Activated CD4-positive, alpha-beta T cell treated with anti-CD3 and anti-CD28 coated beads, Interleukin-10, Interleukin-2, amounts not matched to agents 100 ng/mL and 50 ng/mL, durations not matched to agents 16 hours and 8 hours (primary cell): Measurements from ENCODE around the gene ATF6.
"Not testable (repeated sequence)": the region's sequence is repeated elsewhere in the genome, so short reads cannot be mapped to it uniquely, and the experiment has no call there.

Source experiments
- DNase-seq: peaks from one replicate; pipeline ENCODE4 v3.0.0-alpha.2; 2020

Gene ATF6, protein sequence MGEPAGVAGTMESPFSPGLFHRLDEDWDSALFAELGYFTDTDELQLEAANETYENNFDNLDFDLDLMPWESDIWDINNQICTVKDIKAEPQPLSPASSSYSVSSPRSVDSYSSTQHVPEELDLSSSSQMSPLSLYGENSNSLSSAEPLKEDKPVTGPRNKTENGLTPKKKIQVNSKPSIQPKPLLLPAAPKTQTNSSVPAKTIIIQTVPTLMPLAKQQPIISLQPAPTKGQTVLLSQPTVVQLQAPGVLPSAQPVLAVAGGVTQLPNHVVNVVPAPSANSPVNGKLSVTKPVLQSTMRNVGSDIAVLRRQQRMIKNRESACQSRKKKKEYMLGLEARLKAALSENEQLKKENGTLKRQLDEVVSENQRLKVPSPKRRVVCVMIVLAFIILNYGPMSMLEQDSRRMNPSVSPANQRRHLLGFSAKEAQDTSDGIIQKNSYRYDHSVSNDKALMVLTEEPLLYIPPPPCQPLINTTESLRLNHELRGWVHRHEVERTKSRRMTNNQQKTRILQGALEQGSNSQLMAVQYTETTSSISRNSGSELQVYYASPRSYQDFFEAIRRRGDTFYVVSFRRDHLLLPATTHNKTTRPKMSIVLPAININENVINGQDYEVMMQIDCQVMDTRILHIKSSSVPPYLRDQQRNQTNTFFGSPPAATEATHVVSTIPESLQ

DNA sequence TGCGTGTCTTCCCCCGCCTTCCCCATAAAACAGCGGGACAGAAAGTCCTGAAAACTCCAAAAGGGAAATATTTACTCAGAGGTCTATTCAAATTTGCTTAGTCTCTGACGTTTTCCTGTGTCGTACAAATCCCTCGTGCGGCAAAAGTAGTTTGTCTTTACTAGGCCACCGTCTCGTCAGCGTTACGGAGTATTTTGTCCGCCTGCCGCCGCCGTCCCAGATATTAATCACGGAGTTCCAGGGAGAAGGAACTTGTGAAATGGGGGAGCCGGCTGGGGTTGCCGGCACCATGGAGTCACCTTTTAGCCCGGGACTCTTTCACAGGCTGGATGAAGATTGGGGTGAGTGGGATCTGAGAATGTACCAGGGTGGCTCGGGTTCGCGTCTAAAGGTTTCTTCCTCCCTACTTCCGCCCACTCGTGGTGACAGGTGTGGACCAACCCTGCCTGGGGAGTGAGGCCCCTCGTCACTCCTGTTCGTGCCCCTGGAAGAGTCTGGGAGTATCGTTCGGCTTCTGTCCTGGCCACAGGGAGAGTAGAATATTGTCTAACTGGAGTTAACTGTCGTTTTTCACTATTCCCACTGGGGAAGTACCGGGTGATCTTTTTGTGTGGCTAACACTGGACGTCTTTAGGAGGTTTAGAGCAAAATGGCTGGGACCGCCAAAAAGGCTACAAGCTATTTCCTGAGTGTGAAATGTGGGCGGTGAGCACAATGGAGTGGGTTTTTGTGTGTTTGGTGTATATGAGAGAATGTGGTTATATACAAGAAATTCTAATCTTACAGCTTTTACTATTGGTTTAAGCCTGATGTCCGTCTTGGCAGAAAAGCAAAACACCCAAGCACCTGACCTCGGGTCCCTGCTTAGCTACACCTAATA is at the start of gene ATF6:
Gene ATF6 (plus strand): TSS at position 219 of the 880 bp plus-strand sequence. CDS start 41 bp downstream, at position 260.
- DNase-seq, result peak; percentile 87

DNA sequence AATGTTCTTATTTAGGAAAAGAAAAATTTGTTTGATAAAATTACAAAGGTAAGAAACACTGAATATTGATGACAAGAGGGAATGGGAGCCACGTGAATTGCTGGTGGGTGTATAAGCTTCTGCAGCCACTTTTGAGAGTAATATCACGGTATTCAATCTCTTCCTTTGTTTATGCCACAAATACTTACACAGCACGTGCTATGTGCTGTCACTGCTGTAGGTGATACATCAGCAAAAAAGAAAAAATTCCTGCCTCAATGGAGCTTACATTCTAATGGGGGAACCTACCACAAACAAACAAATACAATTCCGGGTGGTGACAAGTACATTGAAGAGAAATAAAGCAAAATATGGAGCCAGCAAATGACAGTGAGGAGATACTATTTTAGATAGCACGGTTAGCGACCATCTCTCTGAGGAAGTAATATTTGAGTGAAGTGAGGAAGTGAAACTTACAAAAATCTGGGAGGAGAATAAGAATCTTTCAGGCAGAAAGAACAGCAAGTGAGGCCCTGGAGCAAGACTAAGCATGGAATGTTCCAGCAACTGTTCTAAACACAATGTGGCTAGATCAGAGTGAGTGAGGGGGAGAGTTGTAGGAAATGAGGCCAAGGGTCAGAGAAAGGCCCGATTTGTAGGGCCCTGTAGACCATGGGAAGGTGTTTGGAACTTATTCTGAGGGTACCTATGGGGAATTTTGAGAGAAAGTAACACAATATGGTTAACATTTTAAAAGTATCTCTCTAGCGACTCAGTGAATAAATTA is 47.4 kb upstream of the ATF6 start:
- DNase-seq, result no peak

DNA sequence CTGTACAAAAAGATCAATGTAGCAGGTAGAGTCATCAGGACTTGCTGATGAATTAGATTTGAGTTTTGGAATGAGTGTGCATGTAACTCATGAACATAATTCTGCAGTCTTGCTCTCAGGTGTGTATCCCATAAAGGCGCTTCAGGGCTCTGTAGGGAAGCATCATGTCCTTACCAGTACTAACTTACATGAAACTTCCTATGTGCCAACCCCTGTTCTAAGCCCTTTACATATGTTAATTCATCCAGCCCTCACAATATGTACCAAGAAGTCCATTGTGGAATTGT is 46.9 kb upstream of the ATF6 start:
- peak; percentile 29 for DNase-seq

DNA sequence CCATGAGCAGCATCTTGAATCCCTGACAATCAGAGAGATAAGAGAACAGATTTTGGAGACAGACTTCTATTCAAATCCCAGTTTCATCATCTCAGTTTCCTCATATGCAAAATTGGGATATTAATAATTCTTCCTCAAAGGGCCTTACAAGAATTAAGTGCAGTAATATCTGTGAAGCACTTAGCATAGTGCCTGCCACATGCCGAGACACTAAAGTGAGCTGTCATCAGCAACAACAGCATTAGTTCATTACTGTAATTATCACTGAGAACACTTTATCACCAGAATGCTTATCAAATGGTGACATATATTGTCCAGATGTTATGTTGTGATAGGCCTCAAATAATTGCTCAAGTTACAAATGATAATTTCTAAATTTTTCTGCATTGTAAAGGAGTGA is 45.7 kb upstream of the ATF6 start:
- DNase-seq, result no peak

DNA sequence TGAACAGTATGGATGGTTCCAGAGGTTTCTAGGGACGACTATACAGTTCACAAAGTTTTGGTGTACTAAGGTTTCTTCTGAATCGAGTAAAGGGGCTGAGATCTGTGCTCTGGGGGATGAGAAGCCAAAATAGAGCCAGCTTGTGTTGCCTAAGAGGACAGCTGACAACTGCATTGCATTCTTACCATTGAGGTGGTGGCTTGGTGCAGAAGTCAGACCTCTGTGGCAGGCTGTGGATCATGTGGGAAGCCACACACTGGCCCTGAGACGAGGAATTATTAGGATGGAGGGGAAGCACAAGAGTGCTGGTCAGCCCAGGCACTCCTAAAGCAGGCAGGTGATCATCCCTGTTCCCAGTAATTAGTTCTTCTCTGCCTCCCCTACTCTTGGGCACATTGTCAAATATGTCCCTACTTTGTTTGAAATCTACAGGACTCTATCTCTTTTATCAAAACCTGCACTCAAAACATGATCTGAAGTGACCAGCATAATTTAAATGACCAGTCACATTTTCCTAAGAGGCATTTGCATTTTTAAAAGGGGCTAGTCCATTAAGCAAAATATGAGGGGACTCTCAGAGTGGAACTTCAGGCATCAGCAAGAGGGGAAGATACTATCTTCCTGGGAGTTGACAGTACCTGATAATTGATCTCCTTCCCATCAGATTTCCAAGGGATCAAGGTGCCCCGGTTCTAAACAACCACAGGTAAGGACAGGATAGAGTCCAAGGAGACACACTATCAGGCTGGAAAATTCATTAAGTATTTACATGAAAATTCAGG is 45.0 kb upstream of the ATF6 start, which contains the start of gene FCRLB:
Gene FCRLB (plus strand): TSS at position 589 of the 782 bp plus-strand sequence. CDS start 1,129 bp downstream, outside the sequence.
- no peak for DNase-seq

DNA sequence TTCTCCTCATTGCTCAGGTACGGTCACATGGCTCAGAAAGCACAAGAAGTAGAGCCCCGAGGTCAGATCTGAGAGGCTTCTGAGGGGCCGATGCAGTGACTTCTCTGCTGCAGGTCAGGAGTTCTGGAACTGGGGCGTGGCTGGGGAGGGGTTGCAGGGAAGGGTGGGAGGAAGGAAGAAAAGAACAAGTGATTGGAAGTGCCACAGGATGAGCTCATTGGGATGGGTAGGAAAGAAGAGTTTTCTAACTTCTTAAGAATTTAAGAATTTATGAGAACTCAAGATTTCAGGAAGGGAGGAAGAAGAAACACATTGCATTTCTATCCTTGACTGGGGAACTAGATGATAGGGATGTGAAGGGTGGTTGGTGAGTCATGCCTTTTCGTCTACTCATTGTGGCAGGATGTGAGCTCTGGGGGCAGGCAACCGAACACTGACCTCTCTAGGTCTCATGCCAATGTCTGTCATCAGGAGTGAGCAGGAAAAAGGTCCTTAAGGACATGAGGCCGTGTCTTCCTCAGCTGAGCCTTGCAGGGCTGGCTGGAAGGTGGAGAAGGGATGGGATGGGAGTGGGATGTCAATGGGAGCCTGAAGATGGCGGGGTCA is 44.3 kb upstream of the ATF6 start:
- DNase-seq, result peak; percentile 55

DNA sequence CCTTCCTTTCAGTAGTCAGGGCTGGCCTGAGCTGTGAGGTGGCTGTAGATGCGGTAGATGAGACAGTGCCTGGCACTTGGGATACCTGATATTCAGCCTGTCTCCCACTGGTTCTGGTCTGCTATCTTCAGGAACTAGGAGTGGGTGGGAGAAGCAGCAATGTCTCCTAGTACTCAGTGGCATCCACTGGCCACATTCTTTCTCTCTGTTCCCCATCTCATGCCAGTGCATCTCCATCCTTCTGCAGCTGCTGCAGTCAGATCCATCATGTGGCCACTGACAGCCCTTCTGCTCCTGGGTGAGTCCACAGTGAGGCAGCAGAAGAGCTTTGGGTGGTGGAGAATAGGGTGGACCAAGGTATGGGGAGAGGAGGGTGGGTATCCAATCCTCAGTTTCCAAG is 43.7 kb upstream of the ATF6 start:
- no peak for DNase-seq

DNA sequence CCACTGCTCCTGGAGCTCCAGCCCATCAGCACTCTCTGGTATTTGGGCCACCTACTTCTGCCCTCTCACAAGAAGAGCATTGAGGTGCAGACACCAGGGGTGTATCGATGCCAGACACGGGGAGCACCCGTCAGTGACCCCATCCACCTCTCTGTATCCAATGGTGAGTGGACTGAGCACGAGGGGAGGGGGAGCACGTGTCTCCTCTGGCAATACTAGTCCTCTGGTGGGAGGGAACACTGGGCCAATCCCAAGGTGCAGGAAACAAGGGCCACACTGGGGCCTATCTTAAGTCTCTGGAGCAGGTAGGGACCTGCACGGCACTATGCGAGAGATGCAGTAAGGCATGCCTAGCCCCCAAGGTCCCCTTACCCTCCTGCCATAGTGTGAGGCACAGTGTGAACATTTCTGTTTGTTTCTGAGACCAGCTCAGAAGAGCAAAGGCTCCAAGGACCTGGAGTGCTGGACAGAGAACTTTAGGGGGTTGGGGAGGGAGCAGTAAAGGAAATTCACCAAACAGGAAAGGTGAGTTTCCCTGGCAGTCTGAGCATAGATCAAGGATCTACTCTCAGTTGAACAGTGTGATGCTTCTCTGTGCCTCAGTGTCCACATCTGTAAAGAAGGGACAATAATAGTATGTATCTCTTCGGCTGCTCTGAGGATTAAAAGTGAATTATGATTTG is 42.5 kb upstream of the ATF6 start:
- DNase-seq, result no peak

DNA sequence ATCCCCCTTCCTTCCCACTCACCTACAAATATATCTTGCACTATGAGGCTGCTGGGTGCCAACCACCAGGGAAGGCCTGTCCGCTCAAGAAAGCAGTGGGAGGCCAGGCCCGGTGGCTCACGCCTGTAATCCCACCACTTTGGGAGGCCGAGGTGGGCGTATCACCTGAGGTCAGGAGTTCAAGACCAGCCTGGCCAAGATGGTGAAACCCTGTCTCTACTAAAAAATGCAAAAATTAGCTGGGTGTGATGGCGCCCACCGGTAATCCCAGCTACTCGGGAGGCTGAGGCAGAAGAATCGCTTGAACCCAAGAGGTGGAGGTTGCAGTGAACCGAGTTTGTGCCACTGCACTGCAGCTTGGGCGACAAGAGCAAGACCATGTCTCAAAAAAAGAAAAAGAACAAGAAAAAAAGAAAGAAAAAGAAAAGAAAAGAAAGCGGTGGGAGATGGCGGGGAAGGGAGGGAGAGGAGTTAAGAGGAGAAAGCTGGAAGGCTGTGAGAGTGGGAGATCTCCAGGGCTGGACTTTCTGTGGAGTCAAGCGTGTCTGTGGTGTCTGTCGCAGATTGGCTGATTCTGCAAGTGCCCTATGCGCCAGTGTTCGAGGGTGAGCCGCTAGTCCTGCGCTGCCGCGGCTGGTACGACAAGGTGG is 40.7 kb upstream of the ATF6 start:
- not testable (repeated sequence) for DNase-seq

DNA sequence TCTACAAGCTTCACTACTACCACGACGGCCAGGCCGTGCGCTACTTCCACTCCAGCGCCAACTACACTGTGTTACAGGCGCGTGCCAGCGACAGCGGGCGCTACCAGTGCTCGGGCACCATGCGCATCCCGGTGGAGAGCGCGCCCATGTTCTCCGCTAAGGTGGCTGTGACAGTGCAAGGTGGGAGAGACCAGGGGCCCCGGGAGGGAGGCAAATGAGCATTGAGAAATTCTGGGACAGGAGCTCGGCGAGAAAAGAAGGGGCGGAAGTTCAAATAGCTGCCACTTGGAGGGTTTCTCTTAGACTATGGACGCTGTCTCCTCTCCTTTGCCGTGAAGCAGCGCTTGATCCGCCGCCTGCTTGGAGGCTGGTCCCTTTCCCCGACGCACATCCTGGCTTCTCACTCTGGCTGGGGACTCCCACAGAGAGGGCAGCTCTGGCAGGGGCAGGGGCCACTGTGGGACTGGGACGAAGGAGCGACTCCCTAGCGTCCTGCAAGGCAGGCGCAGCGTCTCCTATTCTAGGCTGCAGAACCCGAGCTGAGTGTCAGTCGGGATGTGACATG is 40.1 kb upstream of the ATF6 start:
- peak; percentile 40 for DNase-seq

DNA sequence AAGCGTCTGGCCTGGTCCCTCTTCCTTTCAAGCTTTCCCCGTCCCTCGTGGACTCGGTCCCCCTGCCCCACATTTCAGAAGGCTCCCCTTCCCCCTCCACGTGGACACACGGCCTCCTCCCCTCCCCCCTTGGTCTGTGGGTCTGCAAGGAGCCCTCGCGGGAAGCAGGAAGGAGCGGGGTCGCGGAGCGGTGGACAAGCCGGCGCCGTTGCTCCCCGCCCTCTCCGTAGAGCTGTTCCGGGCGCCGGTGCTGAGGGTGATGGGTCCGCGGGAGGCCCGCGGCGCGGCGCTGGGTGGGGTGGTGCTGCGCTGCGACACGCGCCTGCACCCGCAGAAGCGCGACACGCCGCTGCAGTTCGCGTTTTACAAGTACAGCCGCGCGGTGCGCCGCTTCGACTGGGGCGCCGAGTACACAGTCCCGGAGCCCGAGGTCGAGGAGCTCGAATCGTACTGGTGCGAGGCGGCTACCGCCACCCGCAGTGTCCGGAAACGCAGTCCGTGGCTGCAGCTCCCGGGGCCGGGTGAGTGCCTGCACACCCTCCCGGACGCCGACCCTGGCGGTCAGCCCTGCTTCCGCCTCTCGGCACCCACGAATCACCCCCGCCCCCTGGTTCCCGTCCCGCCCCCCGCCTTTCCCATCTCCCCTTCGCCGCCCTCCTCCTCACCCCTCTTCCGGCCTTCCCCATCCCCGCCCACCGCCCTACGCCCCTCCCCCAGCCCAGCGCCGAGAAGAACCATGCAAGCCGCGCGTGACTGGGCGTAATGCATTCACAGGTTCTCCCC is 39.5 kb upstream of the ATF6 start:
- DNase-seq, result peak; percentile 74

DNA sequence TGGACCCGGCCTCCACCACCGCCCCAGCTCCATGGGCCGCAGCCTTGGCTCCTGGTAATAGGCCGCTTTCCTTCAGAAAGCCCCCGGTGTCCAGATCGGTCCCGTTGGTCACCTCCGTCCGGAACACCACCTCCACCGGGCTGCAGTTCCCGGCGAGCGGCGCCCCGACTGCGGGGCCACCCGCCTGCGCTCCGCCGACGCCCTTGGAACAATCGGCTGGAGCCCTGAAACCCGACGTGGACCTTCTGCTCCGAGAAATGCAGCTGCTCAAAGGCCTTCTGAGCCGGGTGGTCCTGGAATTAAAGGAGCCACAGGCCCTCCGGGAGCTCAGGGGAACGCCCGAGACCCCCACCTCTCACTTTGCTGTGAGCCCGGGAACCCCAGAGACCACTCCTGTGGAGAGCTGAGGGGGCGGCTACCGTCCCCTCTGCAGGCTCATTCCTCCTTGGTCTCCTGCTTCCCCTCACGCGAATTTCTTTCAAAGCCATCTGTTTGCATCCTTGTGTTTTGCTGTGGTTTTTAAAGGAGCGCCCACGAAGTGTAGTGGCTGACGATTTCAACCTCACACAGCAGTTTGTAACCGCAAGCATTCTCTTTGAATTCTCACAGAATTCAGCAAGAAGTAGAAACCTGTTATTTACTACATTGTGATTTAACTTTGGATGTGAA is 38.7 kb upstream of the ATF6 start:
- peak; percentile 69 for DNase-seq

DNA sequence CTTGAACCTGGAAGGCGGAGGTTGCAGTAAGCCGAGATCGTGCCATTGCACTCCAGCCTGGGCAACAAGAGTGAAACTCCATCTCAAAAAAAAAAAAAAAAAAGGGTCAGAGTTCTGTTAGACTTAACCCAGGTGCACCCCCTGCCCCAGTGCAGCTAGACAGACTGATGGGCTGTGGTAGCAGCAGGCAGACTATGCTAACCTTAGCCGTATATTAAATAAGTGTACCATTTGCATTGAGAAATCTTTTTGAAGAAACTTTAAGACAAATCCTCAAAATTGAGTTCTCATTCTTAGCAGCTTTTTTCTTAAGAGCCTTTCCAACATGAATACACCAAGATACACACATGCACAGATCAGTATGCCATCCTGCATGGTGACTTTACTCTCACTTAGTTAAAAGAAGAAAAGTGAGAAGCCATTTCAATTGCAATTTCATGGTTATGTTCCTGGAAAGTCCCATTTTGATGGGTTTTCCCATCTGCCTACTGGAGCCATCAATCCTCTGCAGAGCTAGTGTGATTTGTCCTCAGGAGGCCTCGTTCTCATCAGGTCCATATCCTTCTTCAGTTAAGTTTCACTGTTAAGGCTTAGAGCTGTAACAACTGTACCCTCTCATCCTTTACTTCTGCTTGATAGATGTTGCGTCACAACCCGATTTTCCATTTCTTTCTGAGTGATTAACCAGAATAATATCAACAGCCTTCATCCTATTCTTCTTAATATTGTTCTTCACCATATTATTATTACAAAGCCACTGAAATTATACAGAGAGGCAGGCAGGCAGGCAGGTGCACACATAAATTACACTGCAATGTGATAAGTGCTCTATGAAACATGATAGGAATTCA is 37.5 kb upstream of the ATF6 start:
- DNase-seq, result no peak

DNA sequence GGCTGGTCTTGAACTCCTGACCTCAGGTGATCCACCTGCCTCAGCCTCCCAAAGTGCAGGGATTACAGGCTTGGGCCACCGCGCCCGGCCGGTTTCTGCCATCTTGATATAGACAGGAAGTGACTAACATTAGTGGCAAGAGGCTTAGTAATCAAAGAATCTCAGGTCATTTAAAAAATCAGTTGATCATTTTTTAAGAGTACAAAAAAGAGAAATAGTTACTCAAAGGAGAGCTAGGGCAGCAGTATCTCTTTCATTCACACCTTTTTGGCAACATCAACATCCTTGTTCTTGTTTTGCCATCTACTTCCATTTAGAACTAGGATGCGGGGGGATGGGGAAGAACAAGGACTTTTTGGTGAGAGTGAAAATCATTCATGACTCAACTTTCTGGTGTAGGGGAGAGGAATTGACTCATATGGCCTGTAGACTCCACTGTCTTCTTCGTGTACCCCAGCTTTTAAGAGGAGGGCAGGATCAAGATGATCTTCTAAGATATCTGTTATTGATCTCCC is 36.0 kb upstream of the ATF6 start:
- peak; percentile 79 for DNase-seq

DNA sequence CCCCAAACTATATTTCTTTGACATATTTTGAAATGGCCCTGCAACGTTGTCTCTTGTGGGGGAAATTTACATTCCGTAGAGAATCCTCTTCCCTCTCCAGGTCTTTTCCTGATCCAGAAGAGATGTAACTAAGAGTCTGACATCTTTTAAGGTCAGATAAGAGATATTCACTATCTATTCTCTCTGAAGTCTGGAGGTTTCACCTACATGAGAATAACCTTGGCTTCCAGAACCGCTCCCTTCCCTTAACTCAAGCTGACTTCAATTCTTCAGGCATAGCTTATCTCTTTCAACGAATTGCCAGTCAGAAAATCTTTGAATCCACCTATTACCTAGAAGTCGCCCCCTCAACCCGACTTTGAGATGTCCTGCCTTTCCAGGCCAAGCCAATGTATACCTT is 34.9 kb upstream of the ATF6 start:
- no peak for DNase-seq

DNA sequence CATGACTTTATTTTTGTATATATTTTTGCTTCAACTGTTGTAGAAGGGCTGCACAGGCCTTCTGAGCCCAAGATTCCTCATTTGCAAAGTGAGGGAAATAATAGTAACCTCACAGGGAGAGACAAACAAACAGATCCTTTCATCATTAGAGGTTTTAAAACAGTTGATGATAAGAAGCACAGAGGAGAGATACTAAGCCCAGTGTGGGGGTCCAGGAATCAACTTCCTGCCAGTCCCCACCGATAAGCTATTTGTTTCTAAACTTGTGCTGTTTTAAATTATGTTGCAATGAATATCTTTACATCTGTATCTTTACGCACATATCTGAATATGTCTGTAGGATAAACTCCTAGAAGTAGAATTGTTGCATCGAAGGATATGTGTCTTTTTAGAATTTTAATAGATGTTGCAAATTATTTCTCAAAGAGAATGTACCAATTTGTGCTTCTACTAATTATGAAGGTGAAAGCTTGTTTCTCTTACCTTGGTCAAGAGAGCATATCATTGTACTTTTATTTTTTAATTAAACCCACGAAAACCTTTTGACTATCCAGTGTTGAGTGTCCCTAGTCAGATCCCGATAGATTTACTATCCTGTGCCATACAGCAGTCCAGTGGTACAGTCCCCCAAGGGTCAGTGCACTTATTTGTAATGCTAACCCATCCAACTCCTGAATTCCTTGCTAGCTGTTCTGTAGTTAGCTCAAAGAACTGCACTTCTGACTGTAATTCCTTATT is 34.0 kb upstream of the ATF6 start:
- no peak for DNase-seq

DNA sequence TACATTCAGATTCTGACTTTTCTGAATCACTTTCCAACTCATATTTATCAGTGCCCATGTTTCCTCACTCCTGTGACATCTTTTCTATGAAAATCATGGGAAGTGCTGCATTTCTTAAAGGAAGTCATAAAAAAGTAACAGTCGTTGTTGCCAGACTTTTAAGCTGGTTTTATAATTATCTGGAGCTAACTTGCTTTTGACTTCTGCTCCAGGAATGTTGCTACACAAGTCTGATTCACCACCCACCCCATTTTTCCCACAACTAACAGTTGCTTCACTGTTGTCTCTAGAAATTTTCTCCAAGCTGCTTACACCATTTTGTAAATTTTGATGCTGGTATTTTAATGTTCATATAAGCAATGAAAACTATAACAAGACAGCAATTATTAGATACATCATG is 32.6 kb upstream of the ATF6 start:
- DNase-seq, result no peak
